NCI-H1092 (cell line): Measurements from ENCODE around the gene NLGN1.
A peak's percentile ranks its signal among the peaks of the same experiment; 100 is the strongest.
"Not testable (repeated sequence)": the region's sequence is repeated elsewhere in the genome, so short reads cannot be mapped to it uniquely, and the experiment has no call there.

Experiments used
- DNase-seq: peaks from one replicate; lab custom pipeline; 2025; lab: John Stamatoyannopoulos, UW

The NLGN1 gene

DNA sequence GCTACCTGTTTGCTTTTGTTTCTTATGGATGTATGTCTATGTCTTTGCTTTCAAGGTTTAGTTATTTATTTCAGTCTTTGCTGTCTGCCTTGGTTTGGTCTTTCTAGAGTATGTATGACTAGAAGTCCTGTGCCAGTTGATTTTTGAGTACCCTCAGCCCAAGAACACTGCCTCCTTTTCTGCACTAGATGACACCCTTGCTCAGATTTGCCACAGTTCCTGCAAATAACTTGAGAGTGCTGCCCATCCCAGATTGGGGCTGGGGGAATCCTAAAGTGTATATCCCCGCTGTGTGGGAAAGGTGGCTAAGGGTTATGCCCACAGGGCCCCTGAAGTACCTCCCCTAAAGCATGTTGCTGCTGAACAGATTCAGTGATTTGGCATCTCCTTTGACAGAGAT lies 32.0 kb downstream of the NLGN1 start:
- DNase-seq, result no peak

DNA sequence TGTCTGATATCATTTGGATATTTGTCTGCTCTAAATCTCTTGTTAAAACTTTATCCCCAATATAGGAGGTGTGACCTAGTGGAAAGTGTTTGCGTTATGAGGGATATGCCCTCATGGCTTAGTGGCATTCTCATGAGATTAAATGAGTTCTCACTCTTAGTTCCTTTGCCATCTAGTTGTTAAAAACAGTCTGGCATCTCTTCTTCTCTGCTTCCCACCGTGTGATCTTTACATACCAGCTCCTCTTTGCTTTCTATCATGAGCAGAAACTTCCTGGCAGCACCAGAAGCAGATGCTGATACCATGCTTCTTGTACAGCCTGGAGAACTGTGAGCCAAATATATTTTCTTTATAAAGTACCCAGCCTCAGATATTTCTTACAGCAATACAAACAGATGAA lies 33.0 kb downstream of the NLGN1 start:
- no peak for DNase-seq

DNA sequence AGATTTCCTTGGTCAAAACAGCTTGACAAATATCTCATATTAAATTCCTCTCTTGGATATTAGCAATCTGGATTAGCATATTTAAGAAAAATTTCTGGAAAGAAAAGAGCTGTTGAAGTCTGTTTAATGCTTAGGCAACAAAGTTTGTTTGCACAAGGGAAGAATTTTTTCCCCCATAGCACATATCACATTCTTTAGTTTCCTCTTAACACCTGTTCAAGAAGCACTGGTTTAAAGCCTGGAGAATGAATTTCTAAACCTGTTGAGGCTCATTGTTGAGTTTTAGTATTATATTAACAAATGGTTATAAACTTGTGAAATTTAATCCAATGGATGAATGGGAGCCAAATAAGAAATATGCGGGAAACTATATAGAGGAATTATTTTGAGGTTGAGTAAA lies 41.5 kb downstream of the NLGN1 start:
- DNase-seq, result no peak

DNA sequence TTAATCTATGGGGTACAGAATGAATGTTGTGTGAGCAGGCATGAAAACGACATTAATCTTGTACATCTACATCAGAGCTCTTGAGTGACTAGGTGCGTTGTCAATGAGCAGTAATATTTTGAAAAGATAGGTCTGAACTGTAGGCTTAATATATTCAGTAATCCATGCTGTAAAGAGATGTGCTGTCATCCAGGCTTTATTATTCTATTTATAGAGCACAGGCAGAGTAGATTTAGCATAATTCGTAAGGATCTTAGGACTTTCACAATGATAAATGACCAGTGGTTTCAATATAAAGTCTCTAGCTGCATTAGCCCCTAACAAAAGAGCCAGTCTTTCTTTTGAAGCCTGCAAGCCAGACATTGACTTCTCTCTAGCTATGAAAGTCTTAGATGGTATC lies 43.0 kb downstream of the NLGN1 start:
- no peak for DNase-seq

DNA sequence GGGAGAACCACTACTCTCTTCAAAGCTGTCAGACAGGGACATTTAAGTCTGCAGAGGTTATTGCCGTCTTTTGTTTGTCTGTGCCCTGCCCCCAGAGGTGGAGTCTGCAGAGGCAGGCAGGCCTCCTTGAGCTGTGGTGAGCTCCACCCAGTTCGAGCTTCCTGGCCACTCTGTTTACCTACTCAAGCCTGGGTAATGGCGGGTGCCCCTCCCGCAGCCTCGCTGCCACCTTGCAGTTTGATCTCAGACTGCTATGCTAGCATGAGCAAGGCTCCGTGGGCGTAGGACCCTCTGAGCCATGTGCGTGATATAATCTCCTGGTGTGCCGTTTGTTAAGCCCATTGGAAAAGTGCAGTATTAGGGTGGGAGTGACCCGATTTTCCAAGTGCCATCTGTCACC lies 54.0 kb downstream of the NLGN1 start:
- not testable (repeated sequence) for DNase-seq

DNA sequence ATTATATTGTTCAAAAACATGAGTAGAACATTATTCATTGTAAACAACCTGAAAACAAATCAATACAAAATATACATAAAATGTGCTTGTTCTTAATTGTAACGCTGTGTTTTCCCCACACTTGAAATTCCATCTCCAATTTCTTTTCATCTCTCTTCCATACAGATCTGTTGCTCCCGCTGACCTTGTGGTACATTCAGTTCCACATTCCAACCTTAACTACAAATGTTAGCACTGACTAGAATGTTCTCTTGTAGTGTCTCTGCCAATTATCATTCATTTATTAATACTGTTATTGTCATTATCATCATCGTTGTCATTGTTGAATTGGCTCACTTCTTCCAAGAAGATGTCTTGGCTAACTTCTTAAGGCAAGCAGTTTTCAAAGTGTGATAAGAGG lies 65.7 kb downstream of the NLGN1 start:
- no peak for DNase-seq

DNA sequence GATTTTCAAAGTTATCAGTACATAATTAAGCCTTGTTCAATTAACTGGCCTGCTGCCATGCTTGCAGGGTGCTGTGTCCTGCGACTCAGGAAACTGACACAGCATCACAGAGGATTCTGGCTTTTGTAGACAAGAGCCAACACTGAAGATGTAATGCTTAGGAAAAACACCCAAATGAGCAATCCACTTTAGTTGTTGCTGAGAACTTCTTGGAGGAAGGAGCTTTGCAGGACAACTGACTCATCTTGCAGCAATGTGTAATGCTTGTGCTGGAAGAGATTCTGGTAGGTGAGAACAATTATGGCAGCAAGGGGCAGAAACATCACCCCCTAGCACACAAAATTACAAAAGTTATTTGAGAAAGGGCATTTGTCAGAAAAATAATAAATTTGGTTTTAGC lies 67.6 kb downstream of the NLGN1 start:
- no peak for DNase-seq

DNA sequence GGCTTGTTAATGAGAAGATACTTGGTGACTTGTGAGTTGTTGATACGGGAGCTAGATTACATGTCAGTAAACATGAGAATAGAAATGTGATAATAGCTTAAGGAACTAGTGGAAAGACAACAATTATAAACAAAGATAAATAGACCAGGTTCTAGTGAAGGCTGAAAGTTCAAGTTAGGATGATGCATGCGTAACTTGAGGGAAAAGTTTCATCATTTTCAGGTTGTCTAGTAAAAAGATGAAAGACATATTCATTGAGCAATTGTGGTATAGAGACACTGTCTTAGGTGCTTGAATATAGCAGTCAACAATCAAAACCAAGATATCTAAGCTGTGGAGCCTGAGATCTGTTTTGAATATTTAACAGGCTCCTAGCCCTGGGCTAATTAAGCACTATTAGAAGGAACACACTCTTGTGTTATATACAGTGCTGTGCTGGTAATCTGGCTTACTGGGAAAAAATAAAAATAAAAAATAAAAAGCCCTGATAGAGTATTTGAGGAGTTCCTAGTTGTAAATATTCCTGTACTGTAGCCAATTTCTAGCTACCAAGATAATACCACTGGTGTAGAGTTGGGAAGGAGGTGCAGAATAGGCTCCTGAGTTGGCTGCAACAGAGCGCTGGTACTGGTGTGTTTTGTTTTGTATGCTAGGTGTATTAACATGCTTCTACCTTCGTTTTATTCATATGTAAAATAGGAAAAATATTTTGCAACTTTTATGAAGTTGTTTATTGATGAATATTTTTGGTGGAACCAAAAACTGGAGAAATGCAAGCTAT lies 68.5 kb downstream of the NLGN1 start:
- no peak for DNase-seq

DNA sequence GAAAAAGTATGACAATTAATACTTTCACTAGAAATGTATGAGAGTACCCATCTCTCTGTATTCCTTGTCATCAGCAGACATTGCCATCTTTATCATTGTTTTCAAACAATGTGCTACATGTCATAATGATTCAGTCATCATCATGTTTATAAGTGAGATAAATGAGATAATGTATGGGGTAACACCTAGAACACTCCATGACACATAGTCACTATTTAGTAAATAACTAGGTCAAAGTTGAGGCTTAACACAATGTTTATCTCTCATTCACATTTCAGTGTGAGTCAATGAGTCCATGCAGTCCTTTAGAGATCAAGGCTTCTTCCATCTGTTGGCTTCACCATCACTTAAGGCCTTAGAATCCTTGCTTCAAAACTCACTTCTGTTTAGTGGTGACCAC lies 70.0 kb downstream of the NLGN1 start:
- DNase-seq, result no peak

DNA sequence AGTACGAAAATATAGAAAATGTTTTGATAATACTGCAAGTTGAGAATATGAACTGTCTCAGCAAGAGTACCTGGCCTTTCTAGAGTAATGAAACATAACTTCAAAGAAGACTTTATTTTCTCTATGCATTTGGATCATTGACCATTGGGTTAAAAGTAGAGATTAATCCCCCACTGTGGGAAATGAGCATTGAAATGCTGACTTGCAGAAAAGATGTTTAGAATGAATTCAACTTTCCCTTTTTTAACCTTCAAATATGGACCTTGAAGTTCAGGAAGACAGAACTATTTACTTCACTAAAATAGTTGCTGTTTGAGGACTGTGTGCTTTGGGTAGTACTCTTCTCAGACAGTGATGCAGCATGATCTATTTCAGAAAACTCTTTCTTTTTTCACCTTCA lies 75.7 kb downstream of the NLGN1 start:
- no peak for DNase-seq

DNA sequence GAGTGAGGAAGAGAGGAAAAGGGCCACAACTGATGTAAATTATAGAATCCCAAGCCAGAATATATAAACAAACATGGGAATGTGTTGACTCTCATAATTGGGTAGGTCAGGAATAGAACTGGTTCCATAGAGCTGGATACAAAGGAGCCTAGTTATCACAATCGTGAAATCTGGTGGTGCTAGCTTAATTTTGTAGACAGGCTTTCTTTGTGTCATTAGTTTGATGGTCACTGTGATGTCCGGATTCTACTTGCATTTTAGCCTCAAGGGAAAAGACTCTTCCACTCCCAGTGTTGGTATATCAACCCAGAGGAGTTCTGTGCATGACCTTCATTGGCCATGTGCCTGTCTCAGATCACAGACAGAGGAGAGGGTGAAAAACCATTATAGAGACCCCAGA lies 81.8 kb downstream of the NLGN1 start:
- no peak for DNase-seq

DNA sequence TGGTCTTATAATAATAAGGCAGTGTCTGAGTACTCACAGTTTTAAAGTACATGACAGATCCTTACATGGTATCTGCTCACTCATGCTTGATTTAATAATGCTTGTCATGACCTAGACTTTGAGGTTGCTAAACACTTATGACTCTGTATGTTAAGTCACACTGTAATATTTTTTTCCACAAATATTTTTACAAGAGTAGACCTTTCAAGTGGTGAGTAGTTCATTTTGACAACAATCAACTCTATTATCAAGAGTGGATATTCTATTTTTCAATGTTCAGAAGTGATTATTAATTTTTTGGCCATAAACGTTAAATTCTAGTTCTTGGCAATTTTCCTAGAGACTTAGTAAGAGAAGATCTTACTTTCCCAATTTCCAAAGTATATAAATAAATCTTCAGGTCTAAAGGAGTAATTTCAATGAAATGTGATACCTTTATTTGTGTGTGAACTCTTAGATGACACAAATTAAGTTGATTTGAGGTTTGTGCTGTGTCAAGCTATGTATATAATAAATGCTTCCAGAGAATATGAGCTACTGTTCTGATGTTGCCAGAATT lies 104.5 kb downstream of the NLGN1 start:
- DNase-seq, result no peak

DNA sequence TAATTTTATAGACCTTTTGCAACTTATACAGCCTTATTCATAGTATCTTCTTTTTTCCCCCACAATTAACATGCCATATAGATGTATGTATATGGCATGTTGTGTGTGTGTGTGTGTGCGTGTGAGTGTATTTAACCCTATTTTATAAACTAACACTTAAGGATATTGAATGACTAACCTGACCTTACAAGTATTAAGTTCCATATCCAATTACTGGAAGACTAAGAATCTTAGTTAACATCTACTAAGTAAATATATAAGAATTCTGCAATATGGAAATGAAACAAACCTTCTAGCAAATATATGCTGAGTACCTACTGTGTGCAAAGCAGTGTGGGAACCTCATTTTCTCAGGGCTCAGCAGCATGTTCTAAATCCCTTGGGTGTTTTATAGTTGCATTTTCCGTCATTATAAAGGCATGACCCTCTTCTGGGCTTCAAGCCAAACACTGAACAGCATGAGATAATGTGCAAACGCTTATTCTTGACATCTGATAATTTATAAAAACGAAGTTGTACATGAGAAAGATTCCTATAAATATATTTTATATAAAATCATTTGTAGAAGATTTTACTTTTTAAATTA lies 105.5 kb downstream of the NLGN1 start:
- peak; percentile 44 for DNase-seq

DNA sequence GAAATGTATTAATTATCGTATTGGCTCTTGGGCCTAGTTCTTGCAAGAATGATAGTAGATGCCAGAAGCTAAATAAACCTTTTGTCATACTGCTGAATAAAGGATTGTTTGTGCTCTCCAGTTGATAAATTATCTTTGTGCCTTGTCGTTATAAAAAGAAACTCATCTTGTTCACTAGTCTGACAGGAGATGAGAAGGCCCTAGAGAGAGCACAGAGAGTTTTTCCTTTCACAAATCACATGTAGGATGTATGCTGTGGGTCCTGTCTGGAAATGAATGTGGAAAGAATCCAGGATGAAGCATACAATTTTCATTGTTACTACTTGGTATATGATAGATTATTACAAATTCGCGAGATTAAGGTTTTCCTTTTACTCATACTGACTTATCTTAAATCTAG lies 113.0 kb downstream of the NLGN1 start:
- DNase-seq, result no peak

DNA sequence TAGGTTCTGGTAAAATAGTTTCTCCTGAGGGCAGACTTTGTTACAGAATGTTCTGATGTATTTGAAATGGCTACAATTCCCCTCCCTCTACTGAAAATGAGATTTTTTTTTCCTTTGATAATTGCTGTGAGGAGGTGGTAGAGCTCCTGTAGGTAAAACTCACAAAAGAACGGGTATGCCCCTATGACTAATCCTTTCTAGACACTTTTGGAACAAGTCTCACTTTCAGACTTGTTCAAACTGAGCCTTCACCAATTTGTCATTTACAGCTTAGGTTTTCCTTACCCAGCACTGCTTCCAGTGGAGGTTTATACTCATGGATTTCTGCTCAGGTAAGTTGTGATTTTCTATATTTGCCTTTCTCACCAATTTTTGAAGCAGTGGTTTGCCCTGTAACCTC lies 115.6 kb downstream of the NLGN1 start:
- no peak for DNase-seq

DNA sequence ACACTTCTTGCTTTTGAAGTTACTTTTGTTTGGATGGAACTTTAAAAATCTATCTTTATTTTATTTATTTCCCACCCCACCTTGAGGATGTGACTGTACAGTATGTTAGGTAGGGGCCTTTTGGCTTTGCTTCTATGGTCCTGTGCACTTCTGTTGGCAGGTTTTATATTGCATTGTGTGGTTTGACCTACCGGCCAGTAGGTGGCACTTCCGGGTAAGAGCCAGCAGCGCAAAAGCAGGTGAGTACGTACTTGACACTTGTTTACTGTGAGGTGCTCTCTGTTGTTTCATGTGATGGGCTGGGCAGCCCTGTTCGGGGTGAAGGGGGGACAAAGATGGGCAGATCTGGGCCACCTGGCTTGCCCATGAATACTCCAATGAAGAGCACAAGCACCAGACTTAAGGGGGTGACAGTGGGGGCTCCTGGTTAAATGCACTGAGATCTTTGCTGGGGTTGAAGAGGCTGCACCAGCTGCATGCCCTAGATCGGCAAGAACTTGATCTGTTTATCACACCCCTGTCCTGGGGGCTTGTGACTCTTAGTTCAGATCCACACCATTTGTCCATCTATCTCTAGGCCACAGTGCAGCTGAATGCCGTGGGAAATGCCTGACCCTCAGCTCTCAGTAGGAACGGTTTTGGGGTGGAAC lies 131.6 kb downstream of the NLGN1 start:
- DNase-seq, result no peak

DNA sequence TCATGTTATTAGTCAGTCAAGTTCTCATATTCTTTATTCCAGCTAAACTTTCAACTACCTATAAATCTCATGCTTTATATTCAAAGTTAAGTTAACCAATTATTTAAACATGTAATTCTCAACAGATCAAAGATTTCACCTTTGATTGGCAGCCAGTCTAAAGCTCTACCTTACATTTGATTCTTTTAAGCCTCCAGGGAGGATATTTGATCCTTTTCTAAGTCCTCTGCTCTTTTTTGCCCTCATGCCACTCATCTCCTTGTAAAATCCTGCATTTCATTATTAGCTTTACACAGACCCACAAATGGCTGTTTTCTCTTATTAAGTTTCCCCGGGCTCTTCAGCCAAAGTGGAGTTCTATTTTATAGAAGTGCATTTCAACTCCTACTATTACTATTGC lies 134.1 kb downstream of the NLGN1 start:
- no peak for DNase-seq

DNA sequence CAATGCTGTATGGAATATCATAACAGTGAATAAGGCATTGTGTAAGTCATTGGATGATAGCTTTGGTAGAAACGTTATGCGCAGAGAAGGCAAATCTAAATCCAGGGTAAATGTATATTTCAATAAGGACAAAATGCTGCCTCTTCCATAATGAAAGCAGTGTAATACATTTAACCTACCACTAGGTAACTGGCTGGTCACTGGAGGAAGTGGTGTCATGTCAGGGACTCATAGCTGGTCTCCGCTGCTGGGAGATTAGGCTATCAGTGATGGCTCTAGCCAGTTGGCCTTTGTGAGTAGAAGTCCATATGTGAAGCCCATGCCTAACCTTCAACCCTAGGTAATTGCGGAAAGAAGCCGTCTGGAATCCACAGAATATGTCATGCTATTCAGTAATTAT lies 140.9 kb downstream of the NLGN1 start:
- no peak for DNase-seq

DNA sequence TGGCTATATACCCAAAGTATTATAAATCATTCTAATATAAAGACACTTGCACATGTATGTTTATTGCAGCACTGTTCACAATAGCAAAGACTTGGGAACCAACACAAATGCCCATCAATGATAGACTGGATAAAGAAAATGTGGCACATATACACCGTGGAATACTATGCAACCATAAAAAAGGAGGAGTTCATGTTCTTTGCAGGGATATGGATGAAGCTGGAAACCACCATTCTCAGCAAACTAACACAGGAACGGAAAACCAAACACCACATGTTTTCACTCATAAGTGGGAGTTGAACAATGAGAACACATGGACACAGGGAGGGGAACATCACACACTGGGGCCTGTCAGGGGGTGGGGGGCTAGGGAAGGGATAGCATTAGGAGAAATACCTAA lies 148.0 kb downstream of the NLGN1 start:
- DNase-seq, result not testable (repeated sequence)

DNA sequence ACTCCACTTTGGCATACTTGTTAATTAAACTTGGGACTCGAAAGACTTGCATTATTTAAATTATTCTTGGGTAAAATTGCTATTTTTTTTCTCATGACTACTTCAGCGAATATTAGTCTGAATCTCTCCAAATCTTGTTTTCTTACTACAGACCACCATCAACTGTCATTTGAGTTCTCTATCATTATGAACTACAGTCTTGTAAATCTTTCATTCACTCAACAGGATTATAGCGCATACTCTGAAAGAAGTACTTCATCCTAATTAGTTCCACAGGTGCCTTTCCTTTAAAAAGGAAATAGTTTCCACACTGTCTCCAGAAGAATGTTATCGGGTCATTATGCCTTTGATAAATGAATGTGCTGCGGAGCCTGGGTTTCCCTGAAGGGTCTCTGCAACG lies 149.5 kb downstream of the NLGN1 start:
- no peak for DNase-seq

DNA sequence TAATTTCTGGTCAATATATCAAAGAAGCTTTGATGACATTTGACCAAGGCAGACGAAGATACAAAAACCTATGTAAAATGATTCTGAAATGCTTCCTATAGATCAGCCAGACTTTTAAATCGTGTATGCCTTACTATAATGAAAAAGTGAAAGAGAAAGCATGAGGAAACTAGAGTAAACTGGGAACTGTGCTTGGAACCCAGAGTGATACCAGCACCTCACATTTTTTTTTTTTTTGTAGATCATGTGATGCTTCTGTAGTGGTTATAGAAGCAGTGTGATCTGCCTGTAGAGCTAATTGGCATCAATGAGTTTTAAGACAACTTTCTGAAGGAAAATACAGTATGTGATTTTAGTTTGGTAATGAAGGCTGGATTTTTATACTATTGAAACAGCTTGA lies 150.7 kb downstream of the NLGN1 start:
- no peak for DNase-seq

DNA sequence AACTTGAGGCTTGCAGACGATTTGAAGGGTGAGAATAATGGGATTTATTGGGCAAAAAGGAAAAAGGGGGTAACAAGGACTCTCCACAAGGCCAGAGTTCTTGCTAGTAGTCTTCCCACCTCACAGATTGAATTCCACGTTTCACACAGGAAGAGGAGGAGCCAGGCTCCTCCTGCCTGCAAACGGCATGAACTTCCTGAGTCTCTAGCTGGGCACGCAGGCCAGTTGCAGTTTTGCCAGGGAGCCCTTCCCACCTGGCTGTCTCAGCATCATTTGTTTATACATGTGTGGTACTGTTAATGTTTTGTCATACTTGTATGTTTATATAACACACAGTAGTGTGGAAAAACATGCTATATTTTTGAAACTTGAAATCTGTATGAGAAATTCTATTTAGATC lies 155.0 kb downstream of the NLGN1 start:
- DNase-seq, result no peak

DNA sequence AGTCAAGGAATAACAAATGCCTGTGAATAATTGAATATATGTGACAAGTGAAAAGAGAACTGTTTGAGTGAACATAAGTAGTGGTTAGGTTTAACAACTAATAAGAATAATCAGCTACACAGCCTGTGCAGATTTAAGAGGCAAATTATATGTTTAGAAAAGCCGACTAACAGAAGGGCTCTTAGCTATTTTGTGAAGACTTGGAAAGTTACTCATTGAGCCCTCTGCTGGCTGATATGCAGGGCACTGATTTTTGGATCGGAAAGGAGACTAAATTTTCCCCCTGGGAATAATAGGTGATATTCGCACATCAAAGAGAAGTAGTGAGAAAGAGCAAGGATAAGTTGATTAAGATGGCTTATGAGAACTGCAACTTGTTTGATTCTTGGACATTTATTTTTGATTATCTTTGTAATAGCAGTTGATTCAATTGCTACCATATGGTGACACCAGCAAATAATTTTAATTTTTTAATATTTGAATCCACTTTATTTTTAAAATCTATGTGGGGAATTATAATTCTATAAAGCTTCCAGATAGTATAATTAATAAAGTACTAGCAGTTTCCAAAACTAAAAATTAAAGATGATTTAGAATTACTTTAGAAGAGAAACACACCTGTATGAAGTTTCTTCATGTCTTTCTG lies 156.2 kb downstream of the NLGN1 start:
- no peak for DNase-seq
